Measurements from ENCODE around the gene CGRRF1. TPM values are rescaled to one million over a fixed set of nuclear protein-coding genes. Genes with fewer than 3 reads are reported as not detected.

Gene CGRRF1
- total and polyA plus RNA-seq, 2 of the 13 experiments (the other 11 are each of a cell fraction or from before 2014, with no cell fraction given): 16.8 to 18.2 TPM

- Histone ChIP-seq H3K27ac (ENCODE audit: extremely low read length, insufficient read depth, low read length) (no peak overlapping the region), H3K36me3 (replicated peaks in 1 of 2; ENCODE audit: control insufficient read depth in 1 of 2, insufficient read depth in 2 of 2, low read length in 2 of 2) (peaks cover 2 to 4% of the 10 kb centered on the region in 2 experiments; a peak in 3 of 5 replicates), H3K9ac (ENCODE audit: insufficient read depth, low read depth, low read length) (no peak overlapping the region), H3K27me3 (ENCODE audit: control insufficient read depth in 1 of 2, insufficient read depth in 2 of 2, low read length in 2 of 2) (no peaks in the 10 kb centered on the region), H2AFZ (ENCODE audit: low read length) (no peak overlapping the region), H3K9me3 (ENCODE audit: low read length) (no peaks in the 10 kb centered on the region), H3K79me2 (ENCODE audit: insufficient read depth, low read length) (no peaks in the 10 kb centered on the region), H3K4me3 (replicated peaks in 1 of 3; ENCODE audit: insufficient read depth in 1 of 3, low read depth in 2 of 3, low read length in 3 of 3) (no peak overlapping the region), H3K4me2 (ENCODE audit: low read depth, low read length) (no peak overlapping the region), H4K20me1 (ENCODE audit: insufficient read depth, low read length) (no peaks in the 10 kb centered on the region), H3K4me1 (ENCODE audit: insufficient read depth, low read length) (peaks cover 18% of the 10 kb centered on the region)
- ATAC-seq (no peak), FAIRE-seq (no peak), DNase-seq (ENCODE audit: low spot score) (no peak)
- no peak for TF ChIP-seq CREB1 (IDR thresholded peaks at IDR 0.05)
- TF ChIP-seq CREB1 (CRISPR knock-in tag; IDR thresholded peaks at IDR 0.05): no peak
- TF ChIP-seq MAFK (conservative IDR thresholded peaks at IDR 0.05 in 1 of 2, IDR thresholded peaks at IDR 0.05 in 1 of 2; ENCODE audit: low read length in 2 of 2): peak; percentile 80 to 93
- TF ChIP-seq MAFF (IDR thresholded peaks at IDR 0.05; ENCODE audit: low read depth, low read length): peak; percentile 78
- 97% methylated on average over 3 of the region's 3 CpGs for WGBS (ENCODE audit: low lambda C conversion rate)
- POLR2A ChIA-PET: interaction anchor here (0.6 kb wide), 1 partner anchor 31 kb away, joined by 3 read pairs; no protein-coding TSS in a partner anchor
- no TSS peak for BruUV-seq (replicated peaks)
- CTCF ChIA-PET (ENCODE audit: low intra/inter-chr PET ratio, low total read pairs): no interaction called here
- in situ Hi-C loops (cut with HindIII; ENCODE audit: extremely low pct_ligation_motif_present, low pct_unique_long_range_greater_than_20kb): no loop called here
- intact Hi-C loops (cut with micrococcal nuclease; ENCODE audit: unreplicated experiment): no loop called here
These were observed 22.7 kb downstream of the CGRRF1 start for GRCh38 chr14:54532111-54533012.

DNA sequence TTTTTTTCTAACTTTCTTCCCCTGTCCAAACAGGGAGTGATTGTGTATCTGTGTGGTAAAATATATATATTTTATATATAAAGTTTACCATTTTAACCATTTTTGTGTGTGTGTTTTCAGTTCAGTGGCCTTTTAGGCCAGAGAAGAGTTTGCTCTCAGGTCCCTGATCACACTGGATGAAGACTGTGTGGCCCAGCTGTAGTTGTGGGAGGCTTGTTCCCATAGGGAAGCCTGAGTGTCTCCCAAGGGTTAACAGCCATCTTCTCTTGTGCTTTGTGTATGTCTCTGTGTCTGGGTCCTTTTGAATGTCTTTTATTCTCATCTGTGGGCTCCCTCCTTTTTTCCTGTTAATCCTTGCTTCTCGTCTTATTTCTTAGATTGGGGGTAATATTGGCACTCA lies 23.4 kb downstream of the CGRRF1 start:
- H4K20me1 ChIP-seq (ENCODE audit: insufficient read depth, low read length): no peaks in the 10 kb centered on the region
- no peak overlapping the region for H3K4me3 ChIP-seq (replicated peaks in 1 of 3; ENCODE audit: insufficient read depth in 1 of 3, low read depth in 2 of 3, low read length in 3 of 3)
- ChIA-PET CTCF (ENCODE audit: low intra/inter-chr PET ratio, low total read pairs) (no interaction called here), POLR2A (no interaction called here)
- H3K36me3 ChIP-seq (replicated peaks in 1 of 2; ENCODE audit: control insufficient read depth in 1 of 2, insufficient read depth in 2 of 2, low read length in 2 of 2): no peaks in the 10 kb centered on the region; a peak in 2 of 5 replicates
- BruUV-seq (replicated peaks): no TSS peak
- 97% methylated on average over 1 of the region's 1 CpG for WGBS (ENCODE audit: low lambda C conversion rate)
- H3K79me2 ChIP-seq (ENCODE audit: insufficient read depth, low read length): no peaks in the 10 kb centered on the region
- no peak overlapping the region for H3K27ac ChIP-seq (ENCODE audit: extremely low read length, insufficient read depth, low read length)
- no peak overlapping the region for H3K9ac ChIP-seq (ENCODE audit: insufficient read depth, low read depth, low read length)
- DNase-seq (ENCODE audit: low spot score): no peak
- no peak for ATAC-seq
- no peaks in the 10 kb centered on the region for H3K27me3 ChIP-seq (ENCODE audit: control insufficient read depth in 1 of 2, insufficient read depth in 2 of 2, low read length in 2 of 2)
- no peak for TF ChIP-seq ZNF839 (CRISPR knock-in tag; IDR thresholded peaks at IDR 0.05; ENCODE audit: borderline replicate concordance)
- TF ChIP-seq RFXANK (CRISPR knock-in tag; IDR thresholded peaks at IDR 0.05): no peak
- TF ChIP-seq PCBP2 (optimal IDR thresholded peaks at IDR 0.05; ENCODE audit: low read depth, low read length, poor library complexity, severe bottlenecking): no peak
- TF ChIP-seq CREM (IDR thresholded peaks at IDR 0.05): no peak
- TF ChIP-seq CREM (CRISPR knock-in tag; IDR thresholded peaks at IDR 0.05): no peak
- peaks cover 24% of the 10 kb centered on the region for H3K4me1 ChIP-seq (ENCODE audit: insufficient read depth, low read length)
- H3K4me2 ChIP-seq (ENCODE audit: low read depth, low read length): no peak overlapping the region
- no peak for FAIRE-seq
- in situ Hi-C loops (cut with HindIII; ENCODE audit: extremely low pct_ligation_motif_present, low pct_unique_long_range_greater_than_20kb) (no loop called here), intact Hi-C loops (cut with micrococcal nuclease; ENCODE audit: unreplicated experiment) (no loop called here)
- H2AFZ ChIP-seq (ENCODE audit: low read length): no peak overlapping the region
- H3K9me3 ChIP-seq (ENCODE audit: low read length): no peaks in the 10 kb centered on the region

All from HepG2 (cell line).